Measurements from ENCODE around the gene CHMP3. TPM values are rescaled to one million over a fixed set of nuclear protein-coding genes. Genes with fewer than 3 reads are reported as not detected.
A peak's percentile ranks its signal among the peaks of the same experiment; 100 is the strongest.

CHMP3 gene
- total and polyA plus RNA-seq, 2 of the 13 experiments (the other 11 are each of a cell fraction or from before 2014, with no cell fraction given): 64.1 to 114 TPM

GRCh38 chr2:86562922-86563649 lies at the start of gene CHMP3 (continued):
- 0 out of 2 replicates have a peak, but pooled peaks have one; percentile 22 for TF ChIP-seq ZNF570 (CRISPR knock-in tag; IDR thresholded peaks at IDR 0.05; ENCODE audit: borderline replicate concordance)
- peak; percentile 27; the same call in 1 of the 2 replicates for TF ChIP-seq ZNF331 (CRISPR knock-in tag; IDR thresholded peaks at IDR 0.05)
- no peak; the same call in 1 of the 2 replicates for TF ChIP-seq NKX3-1 (CRISPR knock-in tag; IDR thresholded peaks at IDR 0.05)
- no peak for TF ChIP-seq ZBTB40 (IDR thresholded peaks at IDR 0.05)
- TF ChIP-seq ZBTB40 (CRISPR knock-in tag; IDR thresholded peaks at IDR 0.05): peak; percentile 59; the same call in 1 of the 2 replicates
- 0 out of 2 replicates have a peak, but pooled peaks have one; percentile 12 for TF ChIP-seq ZBED4 (CRISPR knock-in tag; IDR thresholded peaks at IDR 0.05; ENCODE audit: borderline replicate concordance)
- peak; percentile 92 for TF ChIP-seq EED (CRISPR knock-in tag; IDR thresholded peaks at IDR 0.05)
- peak; percentile 35 for TF ChIP-seq ZBTB43 (CRISPR knock-in tag; conservative IDR thresholded peaks at IDR 0.05)
- peak; percentile 83; the same call in 1 of the 2 replicates for TF ChIP-seq ZNF280D (CRISPR knock-in tag; IDR thresholded peaks at IDR 0.05)

Data from HepG2 (cell line).